HepG2 (cell line): Measurements from ENCODE around the gene ARIH2. TPM values are rescaled to one million over a fixed set of nuclear protein-coding genes. Genes with fewer than 3 reads are reported as not detected.
A peak's percentile ranks its signal among the peaks of the same experiment; 100 is the strongest.

Experiments
- AHR ChIP-seq: IDR thresholded peaks from 2 replicates; pipeline ENCODE4 v1.6.1; 2018; ENCODE audit warnings: missing genetic modification reagents, missing compliant biosample characterization
- BRCA1 ChIP-seq: sonication (generic); formaldehyde crosslinking; IDR thresholded peaks from 2 replicates; pipeline ENCODE4 v1.4.0; 2020; ENCODE audit warnings: missing genetic modification reagents
- CEBPB ChIP-seq: IDR thresholded peaks from 2 replicates; pipeline ENCODE4 v1.6.1; 2011; ENCODE audit warnings: low read depth, low read length, improper control_type of control experiment, borderline replicate concordance
- DNMT1 ChIP-seq: sonication (generic); formaldehyde crosslinking; IDR thresholded peaks from 2 replicates; pipeline ENCODE4 v1.5.1; 2020; ENCODE audit warnings: mild to moderate bottlenecking, missing genetic modification reagents
- MZF1 ChIP-seq: sonication (generic); formaldehyde crosslinking; IDR thresholded peaks from 2 replicates; pipeline ENCODE4 v1.8.1; 2023; ENCODE audit warnings: mild to moderate bottlenecking, missing genetic modification reagents, borderline replicate concordance
- NR2C2 ChIP-seq: sonication (generic); formaldehyde crosslinking; IDR thresholded peaks from 2 replicates; pipeline ENCODE4 v1.4.0; 2020; ENCODE audit warnings: missing genetic modification reagents, mild to moderate bottlenecking, moderate library complexity, borderline replicate concordance
- ZC3H13 ChIP-seq: sonication (generic); formaldehyde crosslinking; IDR thresholded peaks from 2 replicates; pipeline ENCODE4 v1.8.1; 2023; ENCODE audit warnings: mild to moderate bottlenecking, missing genetic modification reagents, moderate library complexity
- ZFP62 ChIP-seq: sonication (generic); formaldehyde crosslinking; IDR thresholded peaks from 2 replicates; pipeline ENCODE4 v1.4.0; 2020; ENCODE audit warnings: missing genetic modification reagents
- ZFX ChIP-seq: sonication (generic); formaldehyde crosslinking; IDR thresholded peaks from 2 replicates; pipeline ENCODE4 v1.4.0; 2020; ENCODE audit warnings: mild to moderate bottlenecking, low read depth, missing genetic modification reagents, moderate library complexity
- ZNF124 ChIP-seq: sonication (generic); formaldehyde crosslinking; IDR thresholded peaks from 2 replicates; pipeline ENCODE4 v1.4.0; 2020; ENCODE audit warnings: missing genetic modification reagents
- ZNF230 ChIP-seq: sonication (generic); formaldehyde crosslinking; IDR thresholded peaks from 2 replicates; pipeline ENCODE4 v1.4.0; 2020; ENCODE audit warnings: mild to moderate bottlenecking, missing genetic modification reagents
- ZNF264 ChIP-seq: sonication (generic); formaldehyde crosslinking; IDR thresholded peaks from 2 replicates; pipeline ENCODE4 v1.4.0; 2020; ENCODE audit warnings: missing genetic modification reagents
- ZNF282 ChIP-seq: fragments of 450-650 bp; IDR thresholded peaks from 2 replicates; pipeline ENCODE4 v1.6.1; 2018; ENCODE audit not compliant: partially characterized antibody
- ZNF318 ChIP-seq: sonication (generic); formaldehyde crosslinking; IDR thresholded peaks from 2 replicates; pipeline ENCODE4 v1.4.0; 2020; ENCODE audit warnings: mild to moderate bottlenecking, missing genetic modification reagents
- ZNF468 ChIP-seq: sonication (generic); formaldehyde crosslinking; IDR thresholded peaks from 2 replicates; pipeline ENCODE4 v1.8.0; 2022; ENCODE audit warnings: mild to moderate bottlenecking, moderate library complexity, missing genetic modification reagents
- ZNF784 ChIP-seq: sonication (generic); formaldehyde crosslinking; IDR thresholded peaks from 2 replicates; pipeline ENCODE4 v1.5.1; 2020; ENCODE audit warnings: missing genetic modification reagents, mild to moderate bottlenecking, borderline replicate concordance
- polyA plus RNA-seq, 8 experiments: library from polyadenylated mRNA; depleted of rRNA in 3 of 8; stranded (reverse) in 7 of 8; unstranded in 1 of 8; fragments of >200 nt; fragmentation: Illumina TruSeq in 4 of 8; extraction: Trizol in 4 of 8; gene quantifications; 2 replicates each; pipeline versions ENCODE4 v1.2.1 to v1.2.3, GENCODE V29; 2011 to 2016; ENCODE audit warnings: low read depth in 4 of 8, missing spikeins in 1 of 8, mixed read lengths in 1 of 8; ENCODE audit not compliant: insufficient read depth in 1 of 8
- total RNA-seq, 5 experiments: library from RNA; depleted of rRNA; stranded (reverse); fragments of >200 nt; fragmentation: Illumina TruSeq; extraction: Trizol; gene quantifications; 2 replicates each; pipeline ENCODE4 v1.2.3, GENCODE V29; 2016; ENCODE audit warnings: low read depth in 1 of 5
- TF ChIP-seq, protein P1 (sequence below): sonication (generic); formaldehyde crosslinking; IDR thresholded peaks from 2 replicates; pipeline ENCODE4 v1.5.0; 2020; ENCODE audit warnings: missing genetic modification reagents
- TF ChIP-seq, protein P2 (sequence below): sonication (generic); formaldehyde crosslinking; IDR thresholded peaks from 2 replicates; pipeline ENCODE4 v1.4.0; 2020; ENCODE audit warnings: mild to moderate bottlenecking, low read depth, missing genetic modification reagents

Gene ARIH2
- total and polyA plus RNA-seq, 2 of the 13 experiments (the other 11 are each of a cell fraction or from before 2014, with no cell fraction given) = 64.8 to 83.3 TPM

DNA sequence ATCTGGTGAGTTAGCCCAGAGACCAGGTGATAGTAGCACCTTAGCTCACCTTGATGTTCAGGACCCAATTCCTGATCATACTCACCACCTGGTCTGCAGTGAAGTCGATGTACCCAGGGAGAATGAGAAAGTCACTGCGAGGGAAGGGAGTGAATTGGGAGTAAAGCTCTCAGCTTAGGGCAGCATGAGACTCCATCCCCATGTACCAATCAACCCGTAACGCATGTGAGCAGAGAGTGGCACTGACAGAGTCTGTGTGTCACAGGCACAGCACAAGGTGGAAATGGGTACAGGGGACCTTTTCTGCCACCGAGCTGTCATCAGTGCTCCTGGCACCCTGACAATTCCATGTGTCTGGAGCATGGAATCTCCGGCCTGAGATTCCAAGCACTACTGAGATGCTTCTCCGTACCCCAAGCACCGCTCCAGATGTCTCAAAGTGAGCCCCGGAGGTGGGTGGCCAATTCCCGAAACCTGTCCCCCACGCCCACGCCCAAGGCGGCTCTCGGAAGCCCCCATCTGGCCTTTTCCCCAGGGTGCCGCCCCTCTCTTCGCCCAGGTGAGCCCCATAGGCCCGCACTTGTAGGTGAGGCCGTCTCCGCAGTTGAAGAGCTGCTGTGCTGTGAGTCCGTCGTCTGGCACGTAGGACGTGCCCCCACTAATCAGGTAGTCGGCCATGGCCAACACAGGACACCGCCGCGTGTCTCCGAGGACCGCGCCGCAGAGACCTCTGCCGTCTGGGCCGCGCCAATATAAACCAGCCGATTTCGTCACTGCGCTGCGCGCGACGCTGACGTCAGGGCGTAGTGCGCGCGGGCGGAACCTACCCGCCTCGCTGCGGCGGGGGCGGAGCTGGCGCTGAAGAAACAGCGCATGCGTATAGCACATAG lies 110.3 kb downstream of the ARIH2 start, which contains the start of gene IMPDH2 (continued):
- TF ChIP-seq ZNF784 (CRISPR knock-in tag) (no peak; the same call in 1 of the 2 replicates), MZF1 (no peak), DNMT1 (CRISPR knock-in tag) (peak; percentile 95; the same call in 1 of the 2 replicates), ZNF468 (CRISPR knock-in tag) (no peak), ZNF282 (no peak), ZC3H13 (CRISPR knock-in tag) (peak; percentile 99), ZNF124 (peak; percentile 91), NR2C2 (no peak; the same call in 1 of the 2 replicates), ZNF318 (peak; percentile 95; the same call in 1 of the 2 replicates), ZFP62 (CRISPR knock-in tag) (no peak), AHR (peak; percentile 92; the same call in 1 of the 2 replicates), ZFX (CRISPR knock-in tag) (peak; percentile 97), ZNF230 (CRISPR knock-in tag) (peak; percentile 84), BRCA1 (peak; percentile 83; the same call in 1 of the 2 replicates), CEBPB (peak; percentile 95), ZNF264 (CRISPR knock-in tag) (peak; percentile 45; the same call in 1 of the 2 replicates)
- TF ChIP-seq, protein P1, sequence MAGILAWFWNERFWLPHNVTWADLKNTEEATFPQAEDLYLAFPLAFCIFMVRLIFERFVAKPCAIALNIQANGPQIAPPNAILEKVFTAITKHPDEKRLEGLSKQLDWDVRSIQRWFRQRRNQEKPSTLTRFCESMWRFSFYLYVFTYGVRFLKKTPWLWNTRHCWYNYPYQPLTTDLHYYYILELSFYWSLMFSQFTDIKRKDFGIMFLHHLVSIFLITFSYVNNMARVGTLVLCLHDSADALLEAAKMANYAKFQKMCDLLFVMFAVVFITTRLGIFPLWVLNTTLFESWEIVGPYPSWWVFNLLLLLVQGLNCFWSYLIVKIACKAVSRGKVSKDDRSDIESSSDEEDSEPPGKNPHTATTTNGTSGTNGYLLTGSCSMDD (CRISPR knock-in tag) = peak; percentile 65; the same call in 1 of the 2 replicates
- TF ChIP-seq, protein P2, sequence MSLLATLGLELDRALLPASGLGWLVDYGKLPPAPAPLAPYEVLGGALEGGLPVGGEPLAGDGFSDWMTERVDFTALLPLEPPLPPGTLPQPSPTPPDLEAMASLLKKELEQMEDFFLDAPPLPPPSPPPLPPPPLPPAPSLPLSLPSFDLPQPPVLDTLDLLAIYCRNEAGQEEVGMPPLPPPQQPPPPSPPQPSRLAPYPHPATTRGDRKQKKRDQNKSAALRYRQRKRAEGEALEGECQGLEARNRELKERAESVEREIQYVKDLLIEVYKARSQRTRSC (CRISPR knock-in tag) = peak; percentile 79; the same call in 1 of the 2 replicates
